Measurements from ENCODE around the gene CD38.
"Not testable (repeated sequence)": the region's sequence is repeated elsewhere in the genome, so short reads cannot be mapped to it uniquely, and the experiment has no call there.

Gene CD38

GRCh38 chr4:15754323-15754722 lies 23.8 kb upstream of the CD38 start:
- TF ChIP-seq CTCF (IDR thresholded peaks at IDR 0.05; ENCODE audit: insufficient read depth, low read length, poor library complexity, severe bottlenecking), result no peak
- no peaks in the 10 kb centered on the region for H3K27me3 ChIP-seq (replicated peaks; ENCODE audit: control insufficient read depth, insufficient read depth, low read length)
- H3K36me3 ChIP-seq (ENCODE audit: control insufficient read depth, insufficient read depth, low read length), result no peaks in the 10 kb centered on the region
- no peak for DNase-seq (ENCODE audit: extremely low read depth, insufficient read length)
- no peak overlapping the region for H3K4me3 ChIP-seq (replicated peaks; ENCODE audit: low read depth, low read length)

GRCh38 chr4:15755321-15756155 lies 22.6 kb upstream of the CD38 start:
- no peaks in the 10 kb centered on the region for H3K27me3 ChIP-seq (replicated peaks; ENCODE audit: control insufficient read depth, insufficient read depth, low read length)
- DNase-seq (ENCODE audit: extremely low read depth, insufficient read length), result no peak
- TF ChIP-seq CTCF (IDR thresholded peaks at IDR 0.05; ENCODE audit: insufficient read depth, low read length, poor library complexity, severe bottlenecking), result no peak
- no peaks in the 10 kb centered on the region for H3K36me3 ChIP-seq (ENCODE audit: control insufficient read depth, insufficient read depth, low read length)
- H3K4me3 ChIP-seq (replicated peaks; ENCODE audit: low read depth, low read length), result no peak overlapping the region

GRCh38 chr4:15756361-15756861 lies 21.7 kb upstream of the CD38 start:
- H3K36me3 ChIP-seq (ENCODE audit: control insufficient read depth, insufficient read depth, low read length), result no peaks in the 10 kb centered on the region
- H3K27me3 ChIP-seq (replicated peaks; ENCODE audit: control insufficient read depth, insufficient read depth, low read length), result no peaks in the 10 kb centered on the region
- DNase-seq (ENCODE audit: extremely low read depth, insufficient read length), result peak; percentile 34
- TF ChIP-seq CTCF (IDR thresholded peaks at IDR 0.05; ENCODE audit: insufficient read depth, low read length, poor library complexity, severe bottlenecking), result peak; percentile 47
- no peak overlapping the region; the same call in 1 of the 2 replicates for H3K4me3 ChIP-seq (replicated peaks; ENCODE audit: low read depth, low read length)

- Histone ChIP-seq H3K4me3 (replicated peaks; ENCODE audit: low read depth, low read length) (no peak overlapping the region), H3K27me3 (replicated peaks; ENCODE audit: control insufficient read depth, insufficient read depth, low read length) (no peaks in the 10 kb centered on the region), H3K36me3 (ENCODE audit: control insufficient read depth, insufficient read depth, low read length) (no peaks in the 10 kb centered on the region)
- DNase-seq (ENCODE audit: extremely low read depth, insufficient read length), result no peak
- TF ChIP-seq CTCF (IDR thresholded peaks at IDR 0.05; ENCODE audit: insufficient read depth, low read length, poor library complexity, severe bottlenecking), result no peak
These were observed 21.1 kb upstream of the CD38 start for GRCh38 chr4:15757054-15757453.

- Histone ChIP-seq H3K4me3 (replicated peaks; ENCODE audit: low read depth, low read length) (no peak overlapping the region), H3K36me3 (ENCODE audit: control insufficient read depth, insufficient read depth, low read length) (no peaks in the 10 kb centered on the region), H3K27me3 (replicated peaks; ENCODE audit: control insufficient read depth, insufficient read depth, low read length) (no peaks in the 10 kb centered on the region)
- TF ChIP-seq CTCF (IDR thresholded peaks at IDR 0.05; ENCODE audit: insufficient read depth, low read length, poor library complexity, severe bottlenecking), result no peak
- DNase-seq (ENCODE audit: extremely low read depth, insufficient read length), result no peak
These were observed 19.8 kb upstream of the CD38 start for GRCh38 chr4:15758294-15758693.

- DNase-seq (ENCODE audit: extremely low read depth, insufficient read length); H3K27me3 ChIP-seq (replicated peaks; ENCODE audit: control insufficient read depth, insufficient read depth, low read length); H3K36me3 ChIP-seq (ENCODE audit: control insufficient read depth, insufficient read depth, low read length); H3K4me3 ChIP-seq (replicated peaks; ENCODE audit: low read depth, low read length): not testable (repeated sequence)
These were observed 15.7 kb upstream of the CD38 start for GRCh38 chr4:15762460-15762859.
